Neural progenitor cell (in vitro differentiated cells): ENCODE results near the gene HSPA1B.

Experiments used
- EZH2 ChIP-seq: fragments of 200-600 bp; sonication (generic); IDR thresholded peaks from 2 replicates; pipeline ENCODE4 v1.6.1; 2017; ENCODE audit warnings: antibody characterized with exemption, mild to moderate bottlenecking, moderate library complexity
- TF ChIP-seq, protein P1 (sequence below): fragments of 200-600 bp; sonication (generic); IDR thresholded peaks from 2 replicates; pipeline ENCODE4 v1.5.1; 2017; ENCODE audit warnings: antibody characterized with exemption, mild to moderate bottlenecking

DNA sequence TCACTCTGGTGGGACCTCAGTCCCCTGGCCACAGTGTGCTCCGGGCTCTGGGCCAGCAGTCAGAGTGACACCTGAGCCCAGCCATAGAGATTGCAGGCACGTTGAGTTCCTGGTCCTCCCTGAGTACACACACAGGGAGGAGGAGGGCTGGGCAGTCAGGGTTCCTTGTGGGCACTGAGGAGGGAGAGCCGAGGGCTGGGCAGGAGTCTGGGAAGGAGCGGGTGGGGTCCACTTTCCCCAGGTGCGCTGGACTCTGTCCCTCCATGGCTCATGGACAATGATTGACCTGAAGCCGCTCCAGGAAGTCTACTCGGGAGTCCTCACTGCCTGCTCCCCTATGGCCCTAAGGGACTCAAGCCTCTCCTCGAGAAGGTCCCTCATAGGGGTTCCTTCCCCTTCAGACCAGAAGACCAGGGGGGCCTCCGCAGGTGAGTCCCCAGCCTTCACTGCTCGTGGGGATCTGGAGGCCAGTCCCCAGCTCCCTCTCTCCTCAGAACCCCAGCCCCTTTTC is 50.2 kb downstream of the HSPA1B start:
- TF ChIP-seq, protein P1, sequence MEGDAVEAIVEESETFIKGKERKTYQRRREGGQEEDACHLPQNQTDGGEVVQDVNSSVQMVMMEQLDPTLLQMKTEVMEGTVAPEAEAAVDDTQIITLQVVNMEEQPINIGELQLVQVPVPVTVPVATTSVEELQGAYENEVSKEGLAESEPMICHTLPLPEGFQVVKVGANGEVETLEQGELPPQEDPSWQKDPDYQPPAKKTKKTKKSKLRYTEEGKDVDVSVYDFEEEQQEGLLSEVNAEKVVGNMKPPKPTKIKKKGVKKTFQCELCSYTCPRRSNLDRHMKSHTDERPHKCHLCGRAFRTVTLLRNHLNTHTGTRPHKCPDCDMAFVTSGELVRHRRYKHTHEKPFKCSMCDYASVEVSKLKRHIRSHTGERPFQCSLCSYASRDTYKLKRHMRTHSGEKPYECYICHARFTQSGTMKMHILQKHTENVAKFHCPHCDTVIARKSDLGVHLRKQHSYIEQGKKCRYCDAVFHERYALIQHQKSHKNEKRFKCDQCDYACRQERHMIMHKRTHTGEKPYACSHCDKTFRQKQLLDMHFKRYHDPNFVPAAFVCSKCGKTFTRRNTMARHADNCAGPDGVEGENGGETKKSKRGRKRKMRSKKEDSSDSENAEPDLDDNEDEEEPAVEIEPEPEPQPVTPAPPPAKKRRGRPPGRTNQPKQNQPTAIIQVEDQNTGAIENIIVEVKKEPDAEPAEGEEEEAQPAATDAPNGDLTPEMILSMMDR: no peak
- no peak for TF ChIP-seq EZH2
